Activated T-helper 1 cell treated with anti-CD3 and anti-CD28 coated beads, Interleukin-12 subunit alpha, Interleukin-12 subunit beta, Interleukin-2, Interleukin-4 antibody, amounts not matched to agents 30 ng/mL and 10 ng/mL and 1 ng/mL, durations not matched to agents 14 hours and 24 hours and 36 hours (primary cell): Measurements from ENCODE around the gene TAS2R13. TPM values are rescaled to one million over a fixed set of nuclear protein-coding genes. Genes with fewer than 3 reads are reported as not detected.

ENCODE experiments used
- DNase-seq: peaks from one replicate; pipeline ENCODE4 v3.0.0; 2021; ENCODE audit warnings: low spot score
- H3K27ac Mint-ChIP-seq: one replicate; pipeline ENCODE4 v1.8.0; 2021; ENCODE audit warnings: mild to moderate bottlenecking, mixed read lengths
- H3K27me3 Mint-ChIP-seq: one replicate; pipeline ENCODE4 v1.8.0; 2022; ENCODE audit warnings: mild to moderate bottlenecking, moderate library complexity, mixed read lengths; ENCODE audit not compliant: insufficient read depth
- H3K36me3 Mint-ChIP-seq: one replicate; pipeline ENCODE4 v1.8.0; 2021; ENCODE audit warnings: low read depth, mixed read lengths
- H3K4me1 Mint-ChIP-seq: one replicate; pipeline ENCODE4 v1.8.0; 2021; ENCODE audit warnings: low read depth, mixed read lengths
- H3K4me3 Mint-ChIP-seq: one replicate; pipeline ENCODE4 v1.8.0; 2021; ENCODE audit warnings: mild to moderate bottlenecking, moderate library complexity, mixed read lengths
- H3K9me3 Mint-ChIP-seq: one replicate; pipeline ENCODE4 v1.8.0; 2021; ENCODE audit warnings: mixed read lengths
- intact Hi-C: fragments of 100-400 bp; cut with micrococcal nuclease; formaldehyde crosslinking; loops from one replicate; pipeline ENCODE4 v1.15.1; 2024
- total RNA-seq: library from RNA; stranded (reverse); gene quantifications from 2 replicates; pipeline ENCODE4 v1.2.3, GENCODE V29; 2022

Gene TAS2R13
- total RNA-seq, 1 donor from 2014 or later: 0.96 TPM

- no peak overlapping the region for H3K4me3 Mint-ChIP-seq
- H3K27ac Mint-ChIP-seq: no peak overlapping the region
- H3K4me1 Mint-ChIP-seq: no peaks in the 10 kb centered on the region
- intact Hi-C loops: no loop called here
- DNase-seq: no peak
- H3K36me3 Mint-ChIP-seq: no peaks in the 10 kb centered on the region
- no peaks in the 10 kb centered on the region for H3K27me3 Mint-ChIP-seq
- H3K9me3 Mint-ChIP-seq: no peaks in the 10 kb centered on the region
Measured at GRCh38 chr12:10910380-10910779, 1.0 kb upstream of the TAS2R13 start.

DNA sequence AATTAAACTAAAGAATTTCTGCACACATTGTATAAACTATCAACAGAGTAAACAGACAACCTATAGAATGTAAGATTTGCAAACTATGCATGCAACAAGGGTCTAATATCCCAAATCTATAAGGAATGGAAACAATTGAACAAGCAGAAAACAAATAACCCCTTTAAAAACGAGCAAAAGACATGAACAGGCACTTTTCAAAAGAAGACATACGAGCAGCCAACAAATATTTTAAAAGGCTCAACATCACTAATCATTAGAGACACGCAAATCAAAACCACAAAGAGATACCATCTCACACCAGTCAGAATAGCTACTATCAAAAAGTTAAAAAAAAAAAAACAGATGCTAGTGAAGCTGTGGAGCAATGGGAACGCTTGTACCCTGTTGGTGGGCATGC, 4.7 kb downstream of the TAS2R13 start:
- no peak for DNase-seq
- H3K9me3 Mint-ChIP-seq: peaks cover 32% of the 10 kb centered on the region
- intact Hi-C loops: no loop called here
- peaks cover 2% of the 10 kb centered on the region for H3K27me3 Mint-ChIP-seq
- peaks cover 2% of the 10 kb centered on the region for H3K36me3 Mint-ChIP-seq
- H3K27ac Mint-ChIP-seq: no peak overlapping the region
- H3K4me3 Mint-ChIP-seq: no peak overlapping the region
- H3K4me1 Mint-ChIP-seq: no peaks in the 10 kb centered on the region

DNA sequence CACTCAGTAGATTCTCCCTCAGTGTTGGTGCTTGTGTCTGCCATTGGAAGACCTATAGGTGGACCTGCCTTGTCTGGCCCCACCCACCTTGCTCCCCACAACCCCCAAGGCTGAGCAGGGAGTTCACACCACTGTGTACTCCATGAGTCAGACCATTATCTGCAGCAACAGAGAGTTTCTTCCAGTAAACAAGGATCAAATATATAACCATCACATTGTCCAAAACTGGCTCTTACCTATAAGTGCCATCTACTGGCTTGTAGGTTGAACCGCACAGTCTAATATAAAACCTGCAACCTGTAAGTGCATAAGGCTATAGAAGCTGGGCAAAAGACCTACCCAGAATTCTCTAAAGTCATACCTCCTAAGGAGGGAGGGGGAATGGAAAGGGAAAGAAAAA, 7.9 kb downstream of the TAS2R13 start:
- Mint-ChIP-seq H3K4me1 (no peaks in the 10 kb centered on the region), H3K27ac (no peak overlapping the region), H3K9me3 (peaks cover 32% of the 10 kb centered on the region), H3K36me3 (peaks cover 2% of the 10 kb centered on the region), H3K4me3 (no peak overlapping the region), H3K27me3 (peaks cover 2% of the 10 kb centered on the region)
- intact Hi-C loops: no loop called here
- DNase-seq: no peak

GRCh38 chr12:10900972-10901371, 8.4 kb downstream of the TAS2R13 start:
- Mint-ChIP-seq H3K27ac (no peak overlapping the region), H3K4me3 (no peak overlapping the region), H3K27me3 (peaks cover 2% of the 10 kb centered on the region), H3K4me1 (no peaks in the 10 kb centered on the region), H3K36me3 (peaks cover 2% of the 10 kb centered on the region), H3K9me3 (peaks cover 32% of the 10 kb centered on the region)
- intact Hi-C loops: no loop called here
- DNase-seq: no peak

GRCh38 chr12:10900530-10900929, 8.8 kb downstream of the TAS2R13 start:
- Mint-ChIP-seq H3K36me3 (peaks cover 2% of the 10 kb centered on the region), H3K27me3 (peaks cover 2% of the 10 kb centered on the region), H3K27ac (no peak overlapping the region), H3K9me3 (peaks cover 32% of the 10 kb centered on the region), H3K4me3 (no peak overlapping the region), H3K4me1 (no peaks in the 10 kb centered on the region)
- DNase-seq: no peak
- intact Hi-C loops: no loop called here

- intact Hi-C loops: no loop called here
- DNase-seq: no peak
- no peaks in the 10 kb centered on the region for H3K4me1 Mint-ChIP-seq
Measured at GRCh38 chr12:10896854-10897253, 12.5 kb downstream of the TAS2R13 start.

GRCh38 chr12:10891937-10892336, 17.4 kb downstream of the TAS2R13 start:
- Mint-ChIP-seq H3K4me3 (no peak overlapping the region), H3K9me3 (no peaks in the 10 kb centered on the region), H3K27ac (no peak overlapping the region), H3K27me3 (no peaks in the 10 kb centered on the region), H3K4me1 (no peaks in the 10 kb centered on the region), H3K36me3 (no peaks in the 10 kb centered on the region)
- DNase-seq: no peak
- intact Hi-C loops: no loop called here

More at GRCh38 chr12:10896854-10897253, 12.5 kb downstream of the TAS2R13 start:
- no peaks in the 10 kb centered on the region for H3K27me3 Mint-ChIP-seq
- H3K4me3 Mint-ChIP-seq: no peak overlapping the region
- H3K27ac Mint-ChIP-seq: no peak overlapping the region
- H3K36me3 Mint-ChIP-seq: no peaks in the 10 kb centered on the region
- peaks cover 2% of the 10 kb centered on the region for H3K9me3 Mint-ChIP-seq

DNA sequence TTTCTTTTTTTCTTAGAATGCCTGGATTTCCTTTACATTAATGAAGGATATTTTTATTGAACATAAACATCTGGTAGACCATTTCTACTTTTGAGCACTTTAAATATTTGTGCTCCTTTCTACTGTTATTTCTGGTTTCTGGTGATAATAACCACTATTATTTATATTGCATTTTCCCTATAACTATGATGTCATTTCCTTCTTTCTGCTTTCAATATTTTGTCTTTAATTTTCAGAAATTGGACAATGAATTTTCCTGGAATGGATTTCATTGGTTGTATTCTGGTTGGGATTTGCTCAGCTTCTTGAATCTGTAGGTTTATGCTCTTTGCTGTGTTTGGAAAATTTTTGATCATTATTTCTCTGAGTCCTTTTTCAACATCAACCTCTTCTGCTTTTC, 20.1 kb downstream of the TAS2R13 start:
- Mint-ChIP-seq H3K9me3 (no peaks in the 10 kb centered on the region), H3K4me3 (no peak overlapping the region), H3K27me3 (no peaks in the 10 kb centered on the region), H3K36me3 (no peaks in the 10 kb centered on the region), H3K27ac (no peak overlapping the region), H3K4me1 (no peaks in the 10 kb centered on the region)
- no peak for DNase-seq
- intact Hi-C loops: no loop called here

- peaks cover 1% of the 10 kb centered on the region for H3K36me3 Mint-ChIP-seq
- no peak for DNase-seq
- no peaks in the 10 kb centered on the region for H3K4me1 Mint-ChIP-seq
- H3K27ac Mint-ChIP-seq: no peak within 1 kb of the TSS
- intact Hi-C loops: no loop called here
- no peaks in the 10 kb centered on the region for H3K9me3 Mint-ChIP-seq
- H3K4me3 Mint-ChIP-seq: no peak within 1 kb of the TSS
- H3K27me3 Mint-ChIP-seq: no peaks in the 10 kb centered on the region
Measured at GRCh38 chr12:10884086-10884725, 25.2 kb downstream of the TAS2R13 start, which contains the start of gene PRH1. Gene PRH1, minus strand, starts transcription at chr12:10884255. Its CDS starts 38 bp downstream, at chr12:10884217.

DNA sequence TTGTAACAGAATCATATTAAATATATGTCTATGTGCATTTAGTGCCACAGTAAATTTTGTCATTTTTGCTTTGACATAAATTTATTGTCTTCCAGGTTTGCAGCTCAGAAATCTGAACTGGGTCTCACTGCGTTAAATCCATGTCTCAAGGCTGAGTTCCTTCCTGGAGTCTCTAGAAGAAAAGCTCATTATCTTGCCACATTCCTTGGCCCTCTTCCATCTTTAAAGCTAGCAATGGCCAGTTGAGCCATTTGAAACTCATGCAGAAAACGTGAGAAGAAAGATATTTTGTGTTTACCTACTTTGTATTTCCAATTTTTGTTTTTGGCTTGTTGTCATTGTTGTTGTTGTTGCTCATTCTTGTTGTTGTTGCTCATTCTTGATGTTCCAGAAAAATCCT, 36.0 kb downstream of the TAS2R13 start:
- no peaks in the 10 kb centered on the region for H3K9me3 Mint-ChIP-seq
- H3K27ac Mint-ChIP-seq: no peak overlapping the region
- H3K27me3 Mint-ChIP-seq: no peaks in the 10 kb centered on the region
- H3K4me3 Mint-ChIP-seq: no peak overlapping the region
- no peaks in the 10 kb centered on the region for H3K36me3 Mint-ChIP-seq
- H3K4me1 Mint-ChIP-seq: no peaks in the 10 kb centered on the region
- intact Hi-C loops: no loop called here
- no peak for DNase-seq

DNA sequence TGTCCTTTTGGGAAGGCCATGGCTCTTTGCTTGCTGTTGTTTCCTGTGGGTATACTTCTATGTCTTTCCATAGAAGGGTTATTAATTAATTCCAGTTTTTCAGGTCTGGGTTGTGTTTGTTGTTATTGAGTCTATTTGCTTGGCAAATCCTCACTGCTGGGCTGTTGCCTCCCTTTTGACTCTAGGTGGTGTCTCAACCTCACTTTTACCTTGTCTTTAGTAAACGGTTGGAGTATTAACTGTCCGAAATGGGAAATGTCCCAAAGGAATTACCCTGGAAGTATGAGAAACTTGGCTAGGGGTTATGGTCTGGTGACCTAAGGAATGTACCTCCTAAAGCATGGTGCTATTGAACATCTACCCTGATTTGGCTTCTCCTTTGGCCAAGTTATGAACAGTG, 42.0 kb downstream of the TAS2R13 start:
- Mint-ChIP-seq H3K27me3 (no peaks in the 10 kb centered on the region), H3K27ac (no peak overlapping the region), H3K4me1 (no peaks in the 10 kb centered on the region)

DNA sequence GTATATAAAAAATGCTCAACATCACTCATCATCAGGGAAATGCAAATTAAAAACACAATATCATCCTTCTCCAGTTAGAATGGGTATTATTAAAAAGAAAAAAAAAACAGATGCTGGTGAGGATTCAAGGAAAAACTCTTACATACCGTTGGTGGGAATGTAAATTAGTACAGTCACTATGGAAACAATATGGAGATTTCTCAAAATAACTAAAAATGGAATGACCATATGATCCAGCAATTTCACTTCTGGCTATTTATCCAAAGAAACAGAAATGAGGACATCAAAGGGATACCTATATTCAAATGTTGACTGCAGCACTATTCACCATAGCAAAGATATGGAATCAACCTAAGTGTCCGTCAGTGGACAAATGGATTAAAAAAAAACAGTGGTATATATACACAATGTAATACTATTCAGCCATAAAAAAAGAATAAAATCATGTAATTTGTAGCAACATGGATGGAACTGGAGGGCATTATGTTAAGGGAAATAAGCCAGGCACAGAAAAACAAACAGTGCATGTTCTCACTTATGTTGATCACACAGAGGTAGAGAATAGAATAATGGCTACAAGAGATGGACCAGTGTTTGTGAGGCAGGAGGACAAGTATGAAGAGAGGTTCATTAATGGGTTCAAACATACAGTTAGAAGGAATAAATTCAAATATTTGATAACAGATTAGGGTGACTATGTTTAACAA, 45.7 kb downstream of the TAS2R13 start:
- Mint-ChIP-seq H3K36me3 (peaks cover 12% of the 10 kb centered on the region), H3K9me3 (peaks cover 25% of the 10 kb centered on the region), H3K27me3 (no peaks in the 10 kb centered on the region), H3K27ac (no peak overlapping the region), H3K4me1 (no peaks in the 10 kb centered on the region), H3K4me3 (no peak overlapping the region)
- intact Hi-C loops: no loop called here
- DNase-seq: no peak

More for the DNA sequence above, 42.0 kb downstream of the TAS2R13 start:
- H3K4me3 Mint-ChIP-seq: no peak overlapping the region
- intact Hi-C loops: no loop called here
- no peaks in the 10 kb centered on the region for H3K36me3 Mint-ChIP-seq
- peaks cover 2% of the 10 kb centered on the region for H3K9me3 Mint-ChIP-seq
- no peak for DNase-seq

- Mint-ChIP-seq H3K27ac (no peak overlapping the region), H3K4me1 (no peaks in the 10 kb centered on the region), H3K4me3 (no peak overlapping the region), H3K27me3 (no peaks in the 10 kb centered on the region), H3K9me3 (peaks cover 45% of the 10 kb centered on the region), H3K36me3 (peaks cover 17% of the 10 kb centered on the region)
- no peak for DNase-seq
- intact Hi-C loops: no loop called here
Measured at GRCh38 chr12:10861366-10861765, 48.0 kb downstream of the TAS2R13 start.
